HepG2 (cell line): ENCODE measurements around the gene KRTAP5-2. TPM values are rescaled to one million over a fixed set of nuclear protein-coding genes. Genes with fewer than 3 reads are reported as not detected.

Experiments
- GATAD2A ChIP-seq: IDR thresholded peaks from 2 replicates; pipeline ENCODE4 v1.6.1; 2016
- PATZ1 ChIP-seq: sonication (generic); formaldehyde crosslinking; IDR thresholded peaks from 2 replicates; pipeline ENCODE4 v1.4.0; 2020; ENCODE audit warnings: missing genetic modification reagents
- PHF21A ChIP-seq: sonication (generic); formaldehyde crosslinking; IDR thresholded peaks from 2 replicates; pipeline ENCODE4 v1.5.0; 2020; ENCODE audit warnings: mild to moderate bottlenecking, missing genetic modification reagents
- REXO4 ChIP-seq: sonication (generic); formaldehyde crosslinking; IDR thresholded peaks from 2 replicates; pipeline ENCODE4 v1.8.0; 2022; ENCODE audit warnings: missing genetic modification reagents, mild to moderate bottlenecking, borderline replicate concordance
- UBTF ChIP-seq: sonication (generic); formaldehyde crosslinking; IDR thresholded peaks from 2 replicates; pipeline ENCODE4 v1.4.0; 2020; ENCODE audit warnings: mild to moderate bottlenecking, missing genetic modification reagents
- ZBTB21 ChIP-seq: sonication (generic); formaldehyde crosslinking; IDR thresholded peaks from 2 replicates; pipeline ENCODE4 v1.4.0; 2020; ENCODE audit warnings: missing genetic modification reagents
- ZNF142 ChIP-seq: sonication (generic); formaldehyde crosslinking; IDR thresholded peaks from 2 replicates; pipeline ENCODE4 v1.4.0; 2020; ENCODE audit warnings: missing genetic modification reagents
- ZNF333 ChIP-seq: sonication (generic); formaldehyde crosslinking; IDR thresholded peaks from 2 replicates; pipeline ENCODE4 v1.4.0; 2020; ENCODE audit warnings: mild to moderate bottlenecking, missing genetic modification reagents, borderline replicate concordance
- ZNF335 ChIP-seq: sonication (generic); formaldehyde crosslinking; IDR thresholded peaks from 2 replicates; pipeline ENCODE4 v1.4.0; 2020; ENCODE audit warnings: missing genetic modification reagents
- ZNF567 ChIP-seq: sonication (generic); formaldehyde crosslinking; IDR thresholded peaks from 2 replicates; pipeline ENCODE4 v1.8.1; 2023; ENCODE audit warnings: mild to moderate bottlenecking, missing genetic modification reagents, borderline replicate concordance
- polyA plus RNA-seq, 8 experiments: library from polyadenylated mRNA; depleted of rRNA in 3 of 8; stranded (reverse) in 7 of 8; unstranded in 1 of 8; fragments of >200 nt; fragmentation: Illumina TruSeq in 4 of 8; extraction: Trizol in 4 of 8; gene quantifications; 2 replicates each; pipeline versions ENCODE4 v1.2.1 to v1.2.3, GENCODE V29; 2011 to 2016; ENCODE audit warnings: low read depth in 4 of 8, missing spikeins in 1 of 8, mixed read lengths in 1 of 8; ENCODE audit not compliant: insufficient read depth in 1 of 8
- total RNA-seq, 5 experiments: library from RNA; depleted of rRNA; stranded (reverse); fragments of >200 nt; fragmentation: Illumina TruSeq; extraction: Trizol; gene quantifications; 2 replicates each; pipeline ENCODE4 v1.2.3, GENCODE V29; 2016; ENCODE audit warnings: low read depth in 1 of 5

The KRTAP5-2 gene
- total and polyA plus RNA-seq, 2 of the 13 experiments (the other 11 are each of a cell fraction or from before 2014, with no cell fraction given): not detected

GRCh38 chr11:1570001-1570453, 28.1 kb downstream of the KRTAP5-2 start (continued):
- peak; percentile 60 for TF ChIP-seq PATZ1 (CRISPR knock-in tag)
- TF ChIP-seq ZNF567 (CRISPR knock-in tag): no peak
- TF ChIP-seq ZNF335 (CRISPR knock-in tag): 0 out of 2 replicates have a peak, but pooled peaks have one; percentile 24
- 0 out of 2 replicates have a peak, but pooled peaks have one; percentile 26 for TF ChIP-seq UBTF (CRISPR knock-in tag)
- no peak for TF ChIP-seq ZNF142 (CRISPR knock-in tag)
- no peak for TF ChIP-seq ZBTB21 (CRISPR knock-in tag)
- peak; percentile 21; the same call in 1 of the 2 replicates for TF ChIP-seq GATAD2A (CRISPR knock-in tag)
- no peak for TF ChIP-seq REXO4 (CRISPR knock-in tag)
- 0 out of 2 replicates have a peak, but pooled peaks have one; percentile 19 for TF ChIP-seq ZNF333 (CRISPR knock-in tag)
- peak; percentile 37 for TF ChIP-seq PHF21A (CRISPR knock-in tag)
